ENCODE data around the gene UBQLN1.
"Not testable (repeated sequence)": the region's sequence is repeated elsewhere in the genome, so short reads cannot be mapped to it uniquely, and the experiment has no call there.

DNA sequence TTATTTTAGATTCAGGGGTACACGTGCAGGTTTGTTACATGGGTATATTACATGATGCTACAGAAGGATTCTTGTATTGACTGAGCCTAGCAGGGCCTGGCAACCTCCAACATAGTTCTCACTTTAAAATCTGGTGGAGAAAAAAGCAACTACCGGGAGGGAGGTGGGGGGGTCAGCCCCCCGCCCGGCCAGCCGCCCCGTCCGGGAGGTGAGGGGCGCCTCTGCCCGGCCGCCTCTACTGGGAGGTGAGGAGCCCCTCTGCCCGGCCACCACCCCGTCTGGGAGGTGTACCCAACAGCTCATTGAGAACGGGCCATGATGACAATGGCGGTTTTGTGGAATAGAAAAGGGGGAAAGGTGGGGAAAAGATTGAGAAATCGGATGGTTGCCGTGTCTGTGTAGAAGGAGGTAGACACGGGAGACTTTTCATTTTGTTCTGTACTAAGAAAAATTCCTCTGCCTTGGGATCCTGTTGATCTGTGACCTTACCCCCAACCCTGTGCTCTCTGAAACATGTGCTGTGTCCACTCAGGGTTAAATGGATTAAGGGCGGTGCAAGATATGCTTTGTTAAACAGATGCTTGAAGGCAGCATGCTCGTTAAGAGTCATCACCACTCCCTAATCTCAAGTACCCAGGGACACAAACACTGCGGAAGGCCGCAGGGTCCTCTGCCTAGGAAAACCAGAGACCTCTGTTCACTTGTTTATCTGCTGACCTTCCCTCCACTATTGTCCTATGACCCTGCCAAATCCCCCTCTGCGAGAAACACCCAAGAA is 21.0 kb upstream of the UBQLN1 start:
- TF ChIP-seq, protein P1, sequence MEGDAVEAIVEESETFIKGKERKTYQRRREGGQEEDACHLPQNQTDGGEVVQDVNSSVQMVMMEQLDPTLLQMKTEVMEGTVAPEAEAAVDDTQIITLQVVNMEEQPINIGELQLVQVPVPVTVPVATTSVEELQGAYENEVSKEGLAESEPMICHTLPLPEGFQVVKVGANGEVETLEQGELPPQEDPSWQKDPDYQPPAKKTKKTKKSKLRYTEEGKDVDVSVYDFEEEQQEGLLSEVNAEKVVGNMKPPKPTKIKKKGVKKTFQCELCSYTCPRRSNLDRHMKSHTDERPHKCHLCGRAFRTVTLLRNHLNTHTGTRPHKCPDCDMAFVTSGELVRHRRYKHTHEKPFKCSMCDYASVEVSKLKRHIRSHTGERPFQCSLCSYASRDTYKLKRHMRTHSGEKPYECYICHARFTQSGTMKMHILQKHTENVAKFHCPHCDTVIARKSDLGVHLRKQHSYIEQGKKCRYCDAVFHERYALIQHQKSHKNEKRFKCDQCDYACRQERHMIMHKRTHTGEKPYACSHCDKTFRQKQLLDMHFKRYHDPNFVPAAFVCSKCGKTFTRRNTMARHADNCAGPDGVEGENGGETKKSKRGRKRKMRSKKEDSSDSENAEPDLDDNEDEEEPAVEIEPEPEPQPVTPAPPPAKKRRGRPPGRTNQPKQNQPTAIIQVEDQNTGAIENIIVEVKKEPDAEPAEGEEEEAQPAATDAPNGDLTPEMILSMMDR (IDR thresholded peaks at IDR 0.05 in 4 of 5, conservative IDR thresholded peaks at IDR 0.05 in 1 of 5), result not testable (repeated sequence)
- not testable (repeated sequence) for TF ChIP-seq POLR2A (IDR thresholded peaks at IDR 0.05)

All from gastrocnemius medialis (tissue), 4 donors.